Measurements from ENCODE around the gene MTARC1.

DNA sequence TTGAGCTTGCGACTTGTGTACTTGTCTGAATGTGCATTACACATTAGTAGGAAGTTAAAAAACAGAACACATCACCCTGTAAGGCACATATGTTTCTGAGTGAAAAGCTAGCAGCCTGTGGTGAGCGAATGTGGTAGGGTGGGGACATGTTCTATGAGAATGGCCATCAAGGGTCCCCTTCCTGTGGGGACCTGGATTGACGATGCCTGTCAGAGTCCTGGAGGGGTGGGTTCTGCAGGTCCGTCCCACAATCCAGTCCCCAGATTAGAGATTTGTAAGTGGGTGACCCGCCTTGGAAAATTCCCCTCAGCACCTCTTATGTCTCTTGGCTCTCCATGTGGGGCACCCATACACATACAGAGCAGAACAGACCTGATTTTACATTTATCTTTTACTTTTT lies 40.0 kb downstream of the MTARC1 start:
- no peak for TF ChIP-seq POLR2A (IDR thresholded peaks at IDR 0.05)
- TF ChIP-seq, protein P1, sequence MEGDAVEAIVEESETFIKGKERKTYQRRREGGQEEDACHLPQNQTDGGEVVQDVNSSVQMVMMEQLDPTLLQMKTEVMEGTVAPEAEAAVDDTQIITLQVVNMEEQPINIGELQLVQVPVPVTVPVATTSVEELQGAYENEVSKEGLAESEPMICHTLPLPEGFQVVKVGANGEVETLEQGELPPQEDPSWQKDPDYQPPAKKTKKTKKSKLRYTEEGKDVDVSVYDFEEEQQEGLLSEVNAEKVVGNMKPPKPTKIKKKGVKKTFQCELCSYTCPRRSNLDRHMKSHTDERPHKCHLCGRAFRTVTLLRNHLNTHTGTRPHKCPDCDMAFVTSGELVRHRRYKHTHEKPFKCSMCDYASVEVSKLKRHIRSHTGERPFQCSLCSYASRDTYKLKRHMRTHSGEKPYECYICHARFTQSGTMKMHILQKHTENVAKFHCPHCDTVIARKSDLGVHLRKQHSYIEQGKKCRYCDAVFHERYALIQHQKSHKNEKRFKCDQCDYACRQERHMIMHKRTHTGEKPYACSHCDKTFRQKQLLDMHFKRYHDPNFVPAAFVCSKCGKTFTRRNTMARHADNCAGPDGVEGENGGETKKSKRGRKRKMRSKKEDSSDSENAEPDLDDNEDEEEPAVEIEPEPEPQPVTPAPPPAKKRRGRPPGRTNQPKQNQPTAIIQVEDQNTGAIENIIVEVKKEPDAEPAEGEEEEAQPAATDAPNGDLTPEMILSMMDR (IDR thresholded peaks at IDR 0.05), result no peak
